ENCODE measurements around the gene CKLF.

GRCh38 chr16:66551348-66551759 is 1.0 kb upstream of the CKLF start:
- no peak for TF ChIP-seq EZH2 (IDR thresholded peaks at IDR 0.05; ENCODE audit: borderline replicate concordance, low read length)
- peak; percentile 41; the same call in 1 of the 2 replicates for TF ChIP-seq CTCF (IDR thresholded peaks at IDR 0.05; ENCODE audit: low read length)
